Superior temporal gyrus (tissue), 1 donor: Measurements from ENCODE around the gene ZSWIM6.

Experiments
- DNase-seq: peaks from one replicate; pipeline ENCODE4 v3.0.0-alpha.2; 2016; ENCODE audit errors: extremely low spot score

Gene ZSWIM6

DNA sequence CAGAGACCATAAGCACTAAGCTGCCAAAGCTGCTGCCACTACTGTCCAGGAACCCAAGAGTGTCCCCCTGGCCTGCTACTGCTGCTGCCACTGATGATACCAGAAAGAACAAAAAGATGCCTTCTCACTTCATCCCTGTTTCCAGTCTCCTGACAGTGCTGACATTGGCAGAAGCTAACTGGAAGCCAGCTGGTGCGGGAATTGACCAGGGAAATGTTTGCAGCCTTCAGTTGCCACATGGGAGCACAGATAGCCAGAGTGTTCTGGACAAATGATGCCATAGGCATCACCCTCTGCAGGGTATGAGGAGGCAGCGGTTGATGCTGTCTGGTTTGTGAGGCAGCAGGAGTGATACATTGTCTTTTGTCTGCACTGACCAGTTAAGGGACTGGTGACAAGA is 258.4 kb downstream of the ZSWIM6 start:
- no peak for DNase-seq

DNA sequence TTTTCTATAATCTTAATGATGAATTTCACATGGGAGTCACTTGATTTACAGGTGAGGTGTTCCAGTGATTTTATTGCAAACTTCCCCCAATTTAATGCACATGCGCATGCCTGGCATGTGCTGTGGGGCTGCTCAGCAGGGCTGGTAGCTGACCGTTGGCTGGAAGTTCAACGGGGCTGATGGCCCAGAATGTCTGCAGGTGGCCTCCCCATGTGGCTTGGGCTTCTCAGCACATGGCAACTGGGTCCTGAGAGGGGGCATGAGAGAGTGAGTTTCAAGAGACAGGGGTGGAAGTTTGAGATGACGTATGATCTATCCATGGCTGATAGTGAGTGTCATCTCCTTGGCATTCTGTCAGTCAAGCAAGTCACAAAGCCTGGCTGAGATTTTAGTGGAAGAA is 259.8 kb downstream of the ZSWIM6 start:
- DNase-seq: no peak

DNA sequence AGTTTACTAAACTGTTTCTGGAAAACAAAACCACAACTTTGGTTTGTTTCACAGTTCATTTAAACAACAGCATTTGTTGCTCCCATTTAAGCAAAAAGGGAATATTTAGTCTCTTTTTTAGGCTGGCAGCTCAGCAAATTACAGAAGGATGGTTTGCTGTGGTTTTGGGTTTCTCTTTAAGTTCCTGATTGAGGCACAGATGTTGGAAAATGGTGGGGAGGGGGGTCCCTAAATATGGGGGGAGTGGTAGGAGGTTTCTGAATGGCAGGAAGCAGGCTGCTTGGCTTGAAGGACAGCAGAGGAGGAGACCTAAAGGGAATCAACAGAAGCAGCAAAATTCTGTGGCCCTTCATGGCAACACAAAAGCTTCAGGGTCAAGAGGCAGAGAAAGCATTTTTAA is 263.4 kb downstream of the ZSWIM6 start:
- DNase-seq: no peak
